ENCODE measurements around the gene IGSF5.

The IGSF5 gene

DNA sequence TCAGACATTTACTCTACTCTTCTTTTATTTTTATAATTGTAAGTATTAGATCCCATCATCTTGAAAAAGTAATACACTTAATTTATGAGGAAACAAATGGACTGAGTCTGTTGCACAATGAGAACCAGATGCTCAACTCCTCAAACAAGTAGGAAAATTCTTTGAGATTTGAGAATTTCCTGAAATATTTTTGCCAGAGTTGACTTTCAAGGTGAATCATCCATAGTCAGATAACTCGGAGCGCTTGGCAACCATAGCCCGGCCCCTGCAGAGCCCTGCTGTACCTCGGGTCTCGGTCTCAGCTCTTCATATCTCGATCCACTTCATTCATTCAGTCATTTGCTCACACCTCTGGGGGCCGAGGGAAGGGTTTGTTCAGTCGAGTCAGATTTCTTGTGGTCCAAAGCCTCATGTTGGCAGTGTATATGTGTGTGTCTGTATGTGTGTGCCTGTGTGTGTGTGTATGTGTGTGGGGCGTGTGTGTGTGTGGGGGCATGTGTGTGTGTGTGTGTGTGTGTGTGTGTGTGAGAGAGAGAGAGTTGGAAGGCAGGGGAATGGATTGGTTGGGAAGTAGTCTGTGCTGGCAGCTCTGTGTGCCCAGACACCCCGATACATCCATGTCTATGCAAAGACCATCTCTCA is 104.2 kb downstream of the IGSF5 start:
- H3K4me3 ChIP-seq (ENCODE audit: low read depth, low read length) = no peak overlapping the region
- TF ChIP-seq, protein P1, sequence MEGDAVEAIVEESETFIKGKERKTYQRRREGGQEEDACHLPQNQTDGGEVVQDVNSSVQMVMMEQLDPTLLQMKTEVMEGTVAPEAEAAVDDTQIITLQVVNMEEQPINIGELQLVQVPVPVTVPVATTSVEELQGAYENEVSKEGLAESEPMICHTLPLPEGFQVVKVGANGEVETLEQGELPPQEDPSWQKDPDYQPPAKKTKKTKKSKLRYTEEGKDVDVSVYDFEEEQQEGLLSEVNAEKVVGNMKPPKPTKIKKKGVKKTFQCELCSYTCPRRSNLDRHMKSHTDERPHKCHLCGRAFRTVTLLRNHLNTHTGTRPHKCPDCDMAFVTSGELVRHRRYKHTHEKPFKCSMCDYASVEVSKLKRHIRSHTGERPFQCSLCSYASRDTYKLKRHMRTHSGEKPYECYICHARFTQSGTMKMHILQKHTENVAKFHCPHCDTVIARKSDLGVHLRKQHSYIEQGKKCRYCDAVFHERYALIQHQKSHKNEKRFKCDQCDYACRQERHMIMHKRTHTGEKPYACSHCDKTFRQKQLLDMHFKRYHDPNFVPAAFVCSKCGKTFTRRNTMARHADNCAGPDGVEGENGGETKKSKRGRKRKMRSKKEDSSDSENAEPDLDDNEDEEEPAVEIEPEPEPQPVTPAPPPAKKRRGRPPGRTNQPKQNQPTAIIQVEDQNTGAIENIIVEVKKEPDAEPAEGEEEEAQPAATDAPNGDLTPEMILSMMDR (IDR thresholded peaks at IDR 0.05; ENCODE audit: control insufficient read depth, extremely low read depth, insufficient read depth) = no peak
- DNase-seq (ENCODE audit: low read depth) = no peak

DNA sequence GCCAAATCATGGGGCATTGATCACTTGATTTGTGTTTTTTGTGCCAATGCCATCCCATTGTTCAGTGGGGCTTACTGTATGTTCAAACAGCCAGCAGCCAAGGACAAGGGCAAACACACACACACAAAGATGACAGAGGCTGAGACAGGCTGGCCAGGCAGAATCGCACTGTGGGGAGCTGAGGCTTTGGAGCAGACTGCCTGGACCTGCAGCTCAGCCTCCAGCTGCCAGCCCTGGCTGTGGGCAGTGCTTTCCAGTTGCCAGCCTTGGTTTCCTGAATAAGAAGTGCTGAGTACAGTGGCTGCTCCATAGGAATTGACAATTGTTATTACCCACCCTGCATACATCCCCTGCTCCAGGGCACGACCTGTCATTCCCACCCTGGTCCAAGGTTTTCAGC is 105.3 kb downstream of the IGSF5 start:
- DNase-seq (ENCODE audit: low read depth) = no peak
- H3K4me3 ChIP-seq (ENCODE audit: low read depth, low read length) = no peak overlapping the region
- TF ChIP-seq, protein P1 (IDR thresholded peaks at IDR 0.05; ENCODE audit: control insufficient read depth, extremely low read depth, insufficient read depth) = no peak

DNA sequence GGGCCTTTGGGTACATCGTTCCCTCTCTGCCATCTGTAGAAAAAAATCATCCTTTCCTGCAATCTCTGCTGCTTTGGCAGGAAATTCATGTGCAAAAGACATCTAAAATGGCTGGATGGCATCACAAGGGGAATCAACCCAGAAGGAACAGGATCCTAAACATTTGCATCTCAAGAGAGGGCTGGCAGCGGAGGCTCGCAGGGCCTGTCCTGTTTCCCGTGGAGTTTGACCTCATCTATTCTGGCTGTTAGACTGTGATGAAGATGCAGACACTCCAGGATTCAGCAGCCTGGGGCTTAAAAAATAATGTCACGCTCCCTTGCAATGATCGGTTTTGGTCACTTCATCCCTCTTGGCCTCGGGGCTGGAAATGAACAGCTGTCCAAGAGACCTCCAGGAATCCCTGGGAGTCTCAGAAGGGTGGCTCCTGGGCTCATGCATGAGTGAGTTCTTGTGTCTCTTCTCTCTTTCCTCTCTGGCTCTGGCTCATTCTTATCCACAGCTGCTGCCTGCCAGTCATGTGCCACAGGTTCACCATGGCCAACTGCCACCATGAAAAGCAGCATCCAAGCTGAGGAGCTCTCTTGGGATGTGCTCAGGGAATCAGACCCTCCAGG is 106.1 kb downstream of the IGSF5 start:
- TF ChIP-seq, protein P1 (IDR thresholded peaks at IDR 0.05; ENCODE audit: control insufficient read depth, extremely low read depth, insufficient read depth) = no peak
- DNase-seq (ENCODE audit: low read depth) = no peak
- no peak overlapping the region for H3K4me3 ChIP-seq (ENCODE audit: low read depth, low read length)
